Mesenchymal stem cell (in vitro differentiated cells and primary cell): ENCODE measurements around the gene CPE.

Experiments
- DNase-seq: peaks from one replicate; pipeline ENCODE4 v3.0.0-alpha.2; 2013
- H2AFZ ChIP-seq: one replicate; pipeline ENCODE4 v1.6.1; 2013; ENCODE audit warnings: low read depth, mild to moderate bottlenecking, control low read depth, inconsistent platforms, low read length, moderate library complexity
- H2AK5ac ChIP-seq: 2 replicates; pipeline ENCODE4 v1.6.1; 2013; ENCODE audit warnings: low read length, moderate library complexity, mild to moderate bottlenecking, inconsistent platforms; ENCODE audit not compliant: severe bottlenecking
- H2BK120ac ChIP-seq: one replicate; pipeline ENCODE4 v1.6.1; 2013; ENCODE audit warnings: low read depth, mild to moderate bottlenecking, inconsistent platforms, low read length, moderate library complexity
- H2BK12ac ChIP-seq, 2 experiments: one replicate each; pipeline ENCODE4 v1.6.1; 2013; ENCODE audit warnings: inconsistent platforms in 2 of 2, low read length in 2 of 2, mild to moderate bottlenecking in 2 of 2, moderate library complexity in 2 of 2, control low read depth in 1 of 2
- H2BK15ac ChIP-seq: one replicate; pipeline ENCODE4 v1.6.1; 2013; ENCODE audit warnings: mild to moderate bottlenecking, low read depth, inconsistent platforms; ENCODE audit not compliant: poor library complexity, severe bottlenecking
- H2BK5ac ChIP-seq: 2 replicates; pipeline ENCODE4 v1.6.1; 2013; ENCODE audit warnings: low read depth, mild to moderate bottlenecking, low read length, control low read depth, inconsistent platforms; ENCODE audit not compliant: poor library complexity, severe bottlenecking
- H3K14ac ChIP-seq, 2 experiments: one replicate each; pipeline ENCODE4 v1.6.1; 2013; ENCODE audit warnings: inconsistent platforms in 2 of 2, low read length in 2 of 2, control low read depth in 1 of 2, mild to moderate bottlenecking in 1 of 2, moderate library complexity in 1 of 2
- H3K18ac ChIP-seq, 2 experiments: one replicate each; pipeline ENCODE4 v1.6.1; 2013; ENCODE audit warnings: inconsistent platforms in 2 of 2, low read length in 2 of 2, control low read depth in 1 of 2, low read depth in 1 of 2, mild to moderate bottlenecking in 1 of 2
- H3K23ac ChIP-seq, 2 experiments: one replicate each; pipeline ENCODE4 v1.6.1; 2013; ENCODE audit warnings: inconsistent platforms in 2 of 2, low read length in 2 of 2, mild to moderate bottlenecking in 2 of 2, moderate library complexity in 2 of 2, control low read depth in 1 of 2
- H3K27ac ChIP-seq: 2 replicates; pipeline ENCODE4 v1.5.1; 2013; ENCODE audit warnings: mild to moderate bottlenecking, moderate library complexity, low read length, control low read depth, inconsistent platforms; ENCODE audit not compliant: poor library complexity, severe bottlenecking
- H3K27me3 ChIP-seq, 2 experiments: 2 replicates each; pipeline versions ENCODE4 v1.6.1 to v1.7.0; 2013; ENCODE audit warnings: low read length in 2 of 2, mild to moderate bottlenecking in 2 of 2, moderate library complexity in 2 of 2, control low read depth in 1 of 2, inconsistent platforms in 1 of 2; ENCODE audit not compliant: control insufficient read depth in 1 of 2, insufficient read depth in 1 of 2
- H3K36me3 ChIP-seq, 2 experiments: 2 replicates each; pipeline versions ENCODE4 v1.6.1 to v1.7.0; 2013; ENCODE audit warnings: low read length in 2 of 2, control low read depth in 1 of 2, inconsistent platforms in 1 of 2, low read depth in 1 of 2, mild to moderate bottlenecking in 1 of 2; ENCODE audit not compliant: insufficient read depth in 2 of 2, control insufficient read depth in 1 of 2
- H3K4ac ChIP-seq, 2 experiments: one replicate each; pipeline ENCODE4 v1.6.1; 2013; ENCODE audit warnings: inconsistent platforms in 2 of 2, low read length in 2 of 2, mild to moderate bottlenecking in 2 of 2, moderate library complexity in 2 of 2, control low read depth in 1 of 2, low read depth in 1 of 2
- H3K4me1 ChIP-seq: 2 replicates; pipeline ENCODE4 v1.6.1; 2013; ENCODE audit warnings: low read depth, low read length, control low read depth; ENCODE audit not compliant: control insufficient read depth, insufficient read depth
- H3K4me2 ChIP-seq: 2 replicates; pipeline ENCODE4 v1.6.1; 2013; ENCODE audit warnings: low read length, mild to moderate bottlenecking, inconsistent platforms; ENCODE audit not compliant: poor library complexity, severe bottlenecking
- H3K4me3 ChIP-seq, 2 experiments: 2 replicates each; pipeline versions ENCODE4 v1.5.1 to v1.7.0; 2013; ENCODE audit warnings: low read length in 2 of 2, mild to moderate bottlenecking in 2 of 2, control low read depth in 1 of 2, low read depth in 1 of 2; ENCODE audit not compliant: insufficient read depth in 1 of 2
- H3K79me1 ChIP-seq: replicated peaks from 2 replicates; pipeline ENCODE4 v1.6.1; 2013; ENCODE audit warnings: mild to moderate bottlenecking, control low read depth, low read length, inconsistent platforms; ENCODE audit not compliant: poor library complexity, severe bottlenecking
- H3K9ac ChIP-seq: 2 replicates; pipeline ENCODE4 v1.7.0; 2013; ENCODE audit warnings: mild to moderate bottlenecking, low read length, moderate library complexity
- H3K9me3 ChIP-seq: 2 replicates; pipeline ENCODE4 v1.7.0; 2013; ENCODE audit warnings: mild to moderate bottlenecking, low read length; ENCODE audit not compliant: control insufficient read depth
- H4K8ac ChIP-seq: one replicate; pipeline ENCODE4 v1.6.1; 2013; ENCODE audit warnings: inconsistent platforms, mild to moderate bottlenecking, low read length, moderate library complexity
- H4K91ac ChIP-seq: one replicate; pipeline ENCODE4 v1.6.1; 2013; ENCODE audit warnings: mild to moderate bottlenecking, low read length, inconsistent platforms
- WGBS: methylation state at CpG from one replicate; pipeline ENCODE4 v1.1.7; 2013; ENCODE audit warnings: mixed read lengths; 5-methylcytosine and 5-hydroxymethylcytosine counted together

Gene CPE

DNA sequence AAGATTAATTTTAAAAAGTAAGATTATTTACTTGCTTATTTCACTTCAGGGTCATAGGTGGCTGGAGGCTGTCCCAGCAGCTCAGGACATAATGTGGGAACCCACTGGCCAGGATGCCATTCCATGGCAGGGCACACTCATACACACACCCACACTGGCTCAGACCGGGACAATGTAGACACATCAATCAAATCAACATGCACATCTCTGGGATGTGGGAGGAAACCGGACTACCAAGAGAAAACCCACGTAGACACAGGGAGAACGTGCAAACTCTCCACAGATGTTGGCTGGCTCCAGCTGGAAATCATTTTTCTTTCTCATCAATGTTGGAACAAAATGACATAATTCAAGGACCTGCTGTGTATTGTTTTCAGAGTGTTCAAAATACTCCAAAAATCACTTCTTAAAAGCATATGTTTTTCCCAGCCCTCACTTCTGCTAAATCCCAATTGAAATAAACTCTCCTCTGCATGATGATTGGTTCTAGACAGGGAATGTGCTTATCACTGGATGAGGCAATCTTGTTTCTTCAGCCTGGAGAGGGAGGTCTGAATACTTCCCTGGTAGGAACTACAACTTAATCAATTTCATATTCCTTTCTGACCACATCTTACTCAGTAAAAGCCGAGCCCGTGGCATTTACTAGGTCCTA is 18.6 kb upstream of the CPE start:
- Histone ChIP-seq H3K23ac (no peak overlapping the region), H2BK5ac (no peak overlapping the region), H3K27me3 (no peaks in the 10 kb centered on the region), H2BK120ac (no peak overlapping the region), H3K9ac (peak overlapping the region; percentile 33), H3K9me3 (no peaks in the 10 kb centered on the region), H3K14ac (no peak overlapping the region), H3K4me3 (peak overlapping the region in 1 of 2 experiments; percentile 32), H2AFZ (no peak overlapping the region), H3K36me3 (no peaks in the 10 kb centered on the region), H3K4ac (no peak overlapping the region), H2AK5ac (no peak overlapping the region), H3K79me1 (no peaks in the 10 kb centered on the region), H3K4me2 (no peak overlapping the region), H4K8ac (no peak overlapping the region), H4K91ac (no peak overlapping the region), H2BK15ac (no peak overlapping the region), H3K4me1 (no peaks in the 10 kb centered on the region), H3K27ac (no peak overlapping the region), H2BK12ac (no peak overlapping the region), H3K18ac (peak overlapping the region in 1 of 2 experiments; percentile 18)
- WGBS, result 77% methylated on average over 4 of the region's 6 CpGs
- no peak for DNase-seq

DNA sequence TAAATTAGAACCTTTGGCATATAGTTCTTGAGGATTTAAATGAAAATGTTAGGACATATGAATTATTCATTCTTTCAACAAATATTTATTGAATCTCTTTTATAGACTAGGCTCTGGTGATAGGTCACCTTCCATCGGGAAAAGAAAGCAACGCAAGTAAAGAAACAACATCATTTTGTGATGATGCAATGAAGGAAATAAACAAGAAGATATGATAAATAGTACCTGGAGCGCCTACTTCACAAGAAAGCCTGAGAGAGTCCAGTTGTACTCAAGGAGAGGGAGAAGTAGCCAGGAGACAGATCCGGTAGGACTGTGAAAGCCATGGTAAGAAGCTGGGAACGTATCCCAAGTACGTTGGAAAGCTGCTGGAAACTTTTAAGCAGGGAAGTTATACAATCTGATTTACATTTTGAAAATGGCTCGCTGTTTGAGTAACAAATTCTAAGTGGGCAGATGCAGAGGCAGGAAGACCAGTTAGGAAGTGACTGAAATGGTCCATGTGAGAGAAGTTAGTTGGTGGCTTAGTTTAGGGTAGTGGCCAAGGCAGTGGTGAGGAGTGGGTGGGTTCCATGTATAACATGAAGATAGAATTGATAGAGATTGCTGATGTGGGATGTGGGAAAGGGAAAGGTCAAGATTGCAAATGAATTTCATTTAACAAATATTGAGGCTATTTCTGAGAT is 17.7 kb upstream of the CPE start:
- H3K79me1 ChIP-seq, result no peaks in the 10 kb centered on the region
- no peak overlapping the region for H4K91ac ChIP-seq
- H3K4me1 ChIP-seq, result no peaks in the 10 kb centered on the region

DNA sequence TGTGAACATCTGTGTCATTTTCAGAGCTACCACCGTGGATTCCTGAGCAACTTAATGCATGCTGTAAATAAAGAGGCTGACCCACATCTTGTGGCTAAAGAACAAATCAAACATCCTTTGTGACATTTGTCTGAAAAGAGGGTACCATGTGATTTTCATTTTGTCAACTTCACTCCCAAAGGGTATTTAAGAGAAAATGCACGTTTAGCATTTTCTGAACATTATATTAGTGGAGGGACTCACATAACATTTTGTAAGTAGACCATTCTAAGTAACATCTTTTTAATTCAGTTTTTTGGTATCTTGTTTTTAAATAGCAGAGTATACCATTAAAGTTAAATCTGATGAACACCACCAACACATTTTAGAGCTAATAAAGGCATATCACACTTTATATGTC is 17.0 kb upstream of the CPE start:
- Histone ChIP-seq H2AK5ac (no peak overlapping the region), H2BK15ac (no peak overlapping the region), H3K4me1 (no peaks in the 10 kb centered on the region), H3K4me3 (no peak overlapping the region), H3K27ac (no peak overlapping the region), H3K4me2 (no peak overlapping the region), H3K9ac (no peak overlapping the region), H2BK12ac (no peak overlapping the region), H3K27me3 (no peaks in the 10 kb centered on the region), H3K79me1 (no peaks in the 10 kb centered on the region), H3K9me3 (no peaks in the 10 kb centered on the region), H3K23ac (no peak overlapping the region), H3K18ac (no peak overlapping the region), H3K4ac (no peak overlapping the region), H2BK5ac (no peak overlapping the region), H4K91ac (no peak overlapping the region), H3K14ac (no peak overlapping the region), H2AFZ (no peak overlapping the region), H3K36me3 (no peaks in the 10 kb centered on the region), H2BK120ac (no peak overlapping the region), H4K8ac (no peak overlapping the region)
- DNase-seq, result no peak
- 90% methylated on average over 1 of the region's 2 CpGs for WGBS

More for the DNA sequence above, 17.7 kb upstream of the CPE start:
- no peak overlapping the region for H2BK15ac ChIP-seq
- H2BK5ac ChIP-seq, result no peak overlapping the region
- peak overlapping the region in 1 of 2 experiments; percentile 14 for H3K4me3 ChIP-seq
- no peaks in the 10 kb centered on the region for H3K9me3 ChIP-seq
- peak overlapping the region; percentile 33 for H3K9ac ChIP-seq
- no peaks in the 10 kb centered on the region for H3K27me3 ChIP-seq
- no peak overlapping the region for H3K4ac ChIP-seq
- H3K4me2 ChIP-seq, result no peak overlapping the region
- H3K14ac ChIP-seq, result no peak overlapping the region
- no peak overlapping the region for H3K18ac ChIP-seq
- H2BK12ac ChIP-seq, result no peak overlapping the region
- no peak overlapping the region for H3K23ac ChIP-seq
- no peak overlapping the region for H2AFZ ChIP-seq
- WGBS, result 96% methylated on average over 7 of the region's 7 CpGs
- H4K8ac ChIP-seq, result no peak overlapping the region
- H3K36me3 ChIP-seq, result no peaks in the 10 kb centered on the region
- no peak overlapping the region for H2AK5ac ChIP-seq
- no peak overlapping the region for H3K27ac ChIP-seq
- DNase-seq, result no peak
- no peak overlapping the region for H2BK120ac ChIP-seq

DNA sequence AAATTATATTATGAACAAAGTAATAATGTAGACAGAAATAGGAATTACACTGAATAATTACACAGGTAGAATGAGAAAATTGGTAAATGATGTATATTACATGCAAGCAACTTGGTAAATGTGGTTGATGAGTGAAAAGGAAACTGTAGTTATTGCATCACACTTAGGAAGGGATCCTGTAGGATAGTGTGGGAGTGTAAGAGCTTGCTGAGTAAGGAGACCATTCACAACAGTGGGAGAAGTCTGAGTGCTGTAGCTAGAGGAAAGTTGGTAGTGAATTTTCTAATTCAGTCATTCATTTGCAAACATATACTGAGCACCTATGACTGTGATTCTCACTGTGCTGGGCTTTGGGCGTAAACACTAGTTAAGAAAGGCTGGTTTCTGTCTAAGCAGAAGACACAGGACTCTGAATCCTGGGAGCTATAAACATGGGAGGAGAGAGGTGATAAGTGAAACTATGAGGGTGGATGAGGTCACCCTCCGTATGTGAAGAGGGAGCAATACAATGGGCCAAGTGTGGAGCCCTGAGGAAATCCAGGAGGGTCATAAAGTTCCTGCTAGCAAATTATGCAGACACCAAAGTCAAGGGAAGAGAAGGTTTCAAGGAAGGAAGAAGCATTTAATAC is 14.2 kb upstream of the CPE start:
- Histone ChIP-seq H3K27ac (no peak overlapping the region), H2BK5ac (no peak overlapping the region), H4K91ac (no peak overlapping the region), H3K18ac (no peak overlapping the region), H3K4ac (no peak overlapping the region), H2AFZ (no peak overlapping the region), H3K4me3 (no peak overlapping the region), H3K36me3 (no peaks in the 10 kb centered on the region), H3K27me3 (no peaks in the 10 kb centered on the region), H3K23ac (no peak overlapping the region), H3K4me2 (no peak overlapping the region), H3K9me3 (no peaks in the 10 kb centered on the region), H3K14ac (no peak overlapping the region), H2BK120ac (no peak overlapping the region), H3K9ac (no peak overlapping the region), H2BK15ac (no peak overlapping the region), H4K8ac (no peak overlapping the region), H3K4me1 (no peaks in the 10 kb centered on the region), H2BK12ac (no peak overlapping the region), H3K79me1 (no peaks in the 10 kb centered on the region), H2AK5ac (no peak overlapping the region)
- 29% methylated on average over 2 of the region's 2 CpGs for WGBS
- DNase-seq, result peak; percentile 51
